K562 (cell line): ENCODE results near the gene SLC16A4. TPM values are rescaled to one million over a fixed set of nuclear protein-coding genes. Genes with fewer than 3 reads are reported as not detected.

Experiments
- C11orf30 ChIP-seq: fragments of 450-650 bp; IDR thresholded peaks from 2 replicates; pipeline ENCODE4 v1.6.1; 2016; ENCODE audit warnings: low read depth, mild to moderate bottlenecking
- CCNT2 ChIP-seq: IDR thresholded peaks from 2 replicates; pipeline ENCODE4 v1.6.1; 2011; ENCODE audit warnings: borderline replicate concordance, low read depth, mild to moderate bottlenecking, moderate library complexity, mixed read lengths, low read length; ENCODE audit not compliant: insufficient read length; ENCODE audit errors: extremely low read depth
- CXXC5 ChIP-seq: fragments of 250-450 bp; sonication (Bioruptor Pico); IDR thresholded peaks from 2 replicates; pipeline ENCODE4 v1.8.0; 2022; ENCODE audit warnings: inconsistent platforms, mild to moderate bottlenecking, moderate library complexity
- E2F1 ChIP-seq: sonication (generic); formaldehyde crosslinking; IDR thresholded peaks from 2 replicates; pipeline ENCODE4 v1.8.1; 2023; ENCODE audit warnings: mild to moderate bottlenecking, missing genetic modification reagents, moderate library complexity
- GATA2 ChIP-seq: sonication (generic); formaldehyde crosslinking; IDR thresholded peaks from 2 replicates; pipeline ENCODE4 v1.4.0; 2020; ENCODE audit warnings: mild to moderate bottlenecking, missing genetic modification reagents
- HDAC1 ChIP-seq, 2 experiments: fragments of 450-650 bp; IDR thresholded peaks; 2 replicates each; pipeline ENCODE4 v1.6.1; 2016 to 2017; ENCODE audit warnings: inconsistent platforms in 1 of 2, mild to moderate bottlenecking in 1 of 2, moderate library complexity in 1 of 2
- HDAC2 ChIP-seq: fragments of 450-650 bp; IDR thresholded peaks from 2 replicates; pipeline ENCODE4 v1.6.1; 2016; ENCODE audit warnings: mild to moderate bottlenecking
- MBD2 ChIP-seq: sonication (generic); IDR thresholded peaks from 2 replicates; pipeline ENCODE4 v1.6.1; 2016; ENCODE audit warnings: low read depth, borderline replicate concordance
- MEIS2 ChIP-seq: fragments of 450-650 bp; IDR thresholded peaks from 2 replicates; pipeline ENCODE4 v1.6.1; 2014; ENCODE audit warnings: mild to moderate bottlenecking; ENCODE audit not compliant: partially characterized antibody
- MLLT1 ChIP-seq, 2 experiments: fragments of 450-650 bp; IDR thresholded peaks; 2 replicates each; pipeline ENCODE4 v1.6.1; 2016
- MTA2 ChIP-seq: fragments of 450-650 bp; IDR thresholded peaks from 2 replicates; pipeline ENCODE4 v1.6.1; 2016; ENCODE audit warnings: low read depth
- NR1H2 ChIP-seq: sonication (generic); formaldehyde crosslinking; IDR thresholded peaks from 2 replicates; pipeline ENCODE4 v1.4.0; 2020; ENCODE audit warnings: mild to moderate bottlenecking, missing genetic modification reagents
- PPARD ChIP-seq: fragments of 250-450 bp; sonication (Bioruptor Pico); IDR thresholded peaks from 2 replicates; pipeline ENCODE4 v1.8.0; 2022; ENCODE audit warnings: inconsistent platforms, mild to moderate bottlenecking, moderate library complexity
- TEAD2 ChIP-seq: fragments of 450-650 bp; IDR thresholded peaks from 2 replicates; pipeline ENCODE4 v1.6.1; 2016; ENCODE audit warnings: missing genetic modification characterization, control low read depth, missing compliant biosample characterization
- ZBTB40 ChIP-seq, 2 experiments: fragments of 450-650 bp in 1 of 2; sonication (generic) in 1 of 2; formaldehyde crosslinking in 1 of 2; IDR thresholded peaks; 2 replicates each; pipeline versions ENCODE4 v1.7.1 to v1.9.0; 2016 to 2022; ENCODE audit warnings: inconsistent platforms in 1 of 2, mild to moderate bottlenecking in 1 of 2, missing genetic modification reagents in 1 of 2
- ZNF134 ChIP-seq: fragments of 250-450 bp; sonication (Bioruptor Pico); conservative IDR thresholded peaks from 2 replicates; pipeline ENCODE4 v1.4.0; 2020
- ZNF830 ChIP-seq: fragments of 250-450 bp; sonication (Bioruptor Pico); IDR thresholded peaks from 2 replicates; pipeline ENCODE4 v1.5.0; 2021; ENCODE audit warnings: mild to moderate bottlenecking
- ZSCAN32 ChIP-seq: fragments of 450-650 bp; formaldehyde crosslinking; IDR thresholded peaks from 2 replicates; pipeline ENCODE4 v1.4.0; 2020; ENCODE audit warnings: mild to moderate bottlenecking, moderate library complexity
- ZZZ3 ChIP-seq: fragments of 450-650 bp; IDR thresholded peaks from 2 replicates; pipeline ENCODE4 v1.6.1; 2016; ENCODE audit warnings: antibody characterized with exemption, mild to moderate bottlenecking, moderate library complexity
- polyA plus RNA-seq, 8 experiments: library from polyadenylated mRNA; depleted of rRNA in 4 of 8; stranded (reverse) in 5 of 8; unstranded in 3 of 8; fragments of >200 nt; fragmentation: Nextera tagmentation in 2 of 8; fragmentation: Illumina TruSeq in 1 of 8; extraction: Ambion mirVana in 2 of 8; extraction: Trizol in 1 of 8; gene quantifications; 2 replicates each; pipeline versions ENCODE4 v1.2.1 to v1.2.3, GENCODE V29; 2011 to 2014; ENCODE audit warnings: inconsistent platforms in 1 of 8, missing spikeins in 1 of 8
- total RNA-seq, 7 experiments: library from RNA; depleted of rRNA in 6 of 7; stranded (reverse); fragments of >200 nt in 6 of 7; fragmentation: Illumina TruSeq in 2 of 7; extraction: Trizol in 2 of 7; gene quantifications; 2 replicates each; pipeline versions ENCODE4 v1.2.1 to v1.2.3, GENCODE V29; 2011 to 2021; ENCODE audit warnings: low replicate concordance in 1 of 7

Gene SLC16A4
- total and polyA plus RNA-seq, 9 of the 15 experiments (the other 6 are each of a cell fraction or from before 2014, with no cell fraction given): 0.04 to 0.31 (median 0.18) TPM; not detected in 1

- TF ChIP-seq ZNF134 (CRISPR knock-in tag) (no peak), NR1H2 (CRISPR knock-in tag) (no peak), ZNF830 (CRISPR knock-in tag) (no peak), TEAD2 (tag) (no peak), MEIS2 (peak; percentile 42), MLLT1 (IDR thresholded peaks at IDR 0.05) (peak in 1 of 2 experiments; percentile 63; a peak in 1 of 4 replicates), MTA2 (0 out of 2 replicates have a peak, but pooled peaks have one; percentile 37), PPARD (no peak), HDAC1 (IDR thresholded peaks at IDR 0.05) (peak in 1 of 2 experiments; percentile 35; a peak in 1 of 4 replicates), MBD2 (no peak), GATA2 (no peak), ZBTB40 (IDR thresholded peaks at IDR 0.05) (no peak), ZBTB40 (CRISPR knock-in tag; IDR thresholded peaks at IDR 0.05) (no peak), ZSCAN32 (CRISPR knock-in tag) (no peak), HDAC2 (0 out of 2 replicates have a peak, but pooled peaks have one; percentile 42), CCNT2 (peak; percentile 44), ZZZ3 (no peak), C11orf30 (peak; percentile 54; the same call in 1 of the 2 replicates), E2F1 (no peak), CXXC5 (no peak)
Observed at GRCh38 chr1:110434946-110435345, 44.1 kb upstream of the SLC16A4 start (continued).
